Head of caudate nucleus (tissue), 42 donors: Measurements from ENCODE around the gene MSH5.

Experiments
- DNase-seq, 42 donors: peaks; one replicate each; pipeline versions ENCODE4 v3.0.0 to v3.0.0-alpha.2; 2020 to 2021; ENCODE audit warnings: mixed read lengths in 7 of 42
- intact Hi-C: fragments of 100-400 bp; cut with DNase I; formaldehyde crosslinking; loops from one replicate; pipeline ENCODE4 v1.15.0; 2022

Gene MSH5

GRCh38 chr6:31740397-31741223 lies 805 bp downstream of the MSH5 start:
- DNase-seq = peak in 4 of 42 donors; percentile 27 to 56 (median 40)
- intact Hi-C loops = no loop called here

GRCh38 chr6:31741815-31742214 lies 2.0 kb downstream of the MSH5 start:
- DNase-seq = no peak
- intact Hi-C loops = no loop called here

GRCh38 chr6:31742894-31743293 lies 3.1 kb downstream of the MSH5 start:
- intact Hi-C loops = no loop called here

GRCh38 chr6:31744422-31744821 lies 4.6 kb downstream of the MSH5 start:
- DNase-seq = no peak
- intact Hi-C loops = no loop called here

More at GRCh38 chr6:31742894-31743293, 3.1 kb downstream of the MSH5 start:
- no peak for DNase-seq

GRCh38 chr6:31749301-31750036 lies 9.7 kb downstream of the MSH5 start:
- intact Hi-C loops = no loop called here
- DNase-seq = no peak

- no peak for DNase-seq
- intact Hi-C loops = no loop called here
Measured at GRCh38 chr6:31750411-31751022, 10.7 kb downstream of the MSH5 start.

- intact Hi-C loops = no loop called here
- DNase-seq = no peak
Measured at GRCh38 chr6:31752739-31753319, 13.0 kb downstream of the MSH5 start.

- no peak for DNase-seq
- intact Hi-C loops = no loop called here
Measured at GRCh38 chr6:31758281-31758680, 18.5 kb downstream of the MSH5 start.

- DNase-seq = no peak
- intact Hi-C loops = no loop called here
Measured at GRCh38 chr6:31760790-31761189, 21.0 kb downstream of the MSH5 start.

- intact Hi-C loops = no loop called here
Measured at GRCh38 chr6:31761343-31761742, 21.5 kb downstream of the MSH5 start.

GRCh38 chr6:31762356-31762755 lies 22.6 kb downstream of the MSH5 start, which contains the start of gene SAPCD1:
Gene SAPCD1 (plus strand): TSS chr6:31762656. CDS start chr6:31763055, 399 bp downstream.
- intact Hi-C loops = no loop called here
- DNase-seq = no peak

More at GRCh38 chr6:31761343-31761742, 21.5 kb downstream of the MSH5 start:
- no peak for DNase-seq

- DNase-seq = no peak
- intact Hi-C loops = no loop called here
Measured at GRCh38 chr6:31762878-31763618, 23.2 kb downstream of the MSH5 start.

GRCh38 chr6:31763619-31763940 lies 23.8 kb downstream of the MSH5 start:
- intact Hi-C loops = no loop called here
- DNase-seq = peak in 1 of 42 donors; percentile 21

GRCh38 chr6:31764198-31764597 lies 24.4 kb downstream of the MSH5 start:
- intact Hi-C loops = no loop called here
- DNase-seq = no peak

- no peak for DNase-seq
- intact Hi-C loops = no loop called here
Measured at GRCh38 chr6:31765559-31765909, 25.7 kb downstream of the MSH5 start.

- intact Hi-C loops = no loop called here
- DNase-seq = no peak
Measured at GRCh38 chr6:31765910-31766794, 26.3 kb downstream of the MSH5 start.

GRCh38 chr6:31767096-31767645 lies 27.4 kb downstream of the MSH5 start:
- intact Hi-C loops = no loop called here

More at GRCh38 chr6:31767096-31767645, 27.4 kb downstream of the MSH5 start:
- no peak for DNase-seq
